Subcutaneous abdominal adipose tissue (tissue), 5 donors: ENCODE data around the gene PITPNM3.

Experiments used
- H3K27ac ChIP-seq: one replicate; pipeline ENCODE4 v1.7.0; 2013; ENCODE audit warnings: low read depth, mild to moderate bottlenecking, inconsistent platforms, low read length, moderate library complexity
- H3K27me3 ChIP-seq, 5 donors: one replicate each; pipeline ENCODE4 v1.7.0; 2013; ENCODE audit warnings: low read length in 5 of 5, inconsistent platforms in 1 of 5; ENCODE audit not compliant: control insufficient read depth in 5 of 5, insufficient read depth in 4 of 5
- H3K36me3 ChIP-seq, 5 donors: one replicate each; pipeline ENCODE4 v1.7.0; 2013; ENCODE audit warnings: low read length in 5 of 5; ENCODE audit not compliant: control insufficient read depth in 5 of 5, insufficient read depth in 5 of 5
- H3K4me1 ChIP-seq, 5 donors: one replicate each; pipeline ENCODE4 v1.7.0; 2013; ENCODE audit warnings: low read length in 5 of 5, mild to moderate bottlenecking in 3 of 5, moderate library complexity in 1 of 5; ENCODE audit not compliant: control insufficient read depth in 5 of 5, insufficient read depth in 5 of 5
- H3K4me3 ChIP-seq, 5 donors: one replicate each; pipeline ENCODE4 v1.7.0; 2013; ENCODE audit warnings: low read length in 5 of 5, low read depth in 1 of 5
- H3K9ac ChIP-seq, 5 donors: one replicate each; pipeline ENCODE4 v1.7.0; 2013; ENCODE audit warnings: low read length in 5 of 5, mild to moderate bottlenecking in 4 of 5, moderate library complexity in 3 of 5
- H3K9me3 ChIP-seq, 5 donors: one replicate each; pipeline ENCODE4 v1.7.0; 2013; ENCODE audit warnings: low read length in 5 of 5; ENCODE audit not compliant: control insufficient read depth in 5 of 5
- donor health status: healthy.
- donor health status: healthy.
- donor health status: healthy.
- donor health status: healthy.
- donor health status: healthy.

Gene PITPNM3

GRCh38 chr17:6408276-6408675 is 148.1 kb downstream of the PITPNM3 start:
- Histone ChIP-seq H3K27ac (no peak overlapping the region), H3K4me3 (no peak overlapping the region), H3K27me3 (peaks cover 0 to 15% (median 9%) of the 10 kb centered on the region in 5 donors), H3K4me1 (no peaks in the 10 kb centered on the region), H3K9ac (no peak overlapping the region), H3K9me3 (peaks cover 0 to 3% (median 0%) of the 10 kb centered on the region in 5 donors), H3K36me3 (no peaks in the 10 kb centered on the region)

DNA sequence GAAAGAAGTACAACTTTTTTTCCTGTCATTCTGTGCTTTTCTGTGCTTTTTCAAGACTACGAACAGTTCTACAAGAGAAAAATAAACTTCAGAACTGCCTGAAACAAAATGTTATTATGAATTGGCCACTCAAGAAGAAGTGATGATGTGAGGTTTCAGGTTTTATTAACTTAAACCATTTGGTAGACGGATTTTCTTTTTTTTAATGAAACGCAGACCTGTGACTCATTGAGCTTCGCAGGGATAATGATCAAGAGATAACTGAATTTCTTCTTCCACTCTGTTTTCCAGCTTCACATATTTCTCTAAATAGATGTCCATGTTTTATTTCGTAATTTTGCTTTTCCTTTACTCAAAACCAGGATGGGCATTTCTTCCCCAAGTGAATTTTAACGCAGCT is 154.1 kb downstream of the PITPNM3 start:
- H3K27me3 ChIP-seq: peaks cover 0 to 8% (median 5%) of the 10 kb centered on the region in 5 donors
- peaks cover 6 to 16% (median 12%) of the 10 kb centered on the region in 5 donors for H3K9me3 ChIP-seq
- H3K4me1 ChIP-seq: no peaks in the 10 kb centered on the region
- H3K9ac ChIP-seq: no peak overlapping the region
- H3K36me3 ChIP-seq: no peaks in the 10 kb centered on the region
- H3K4me3 ChIP-seq: no peak overlapping the region
- no peak overlapping the region for H3K27ac ChIP-seq
